Measurements from ENCODE around the gene CHRNE. TPM values are rescaled to one million over a fixed set of nuclear protein-coding genes. Genes with fewer than 3 reads are reported as not detected.

CHRNE gene
- polyA plus RNA-seq, 1 donor from 2014 or later, result 0.25 TPM

DNA sequence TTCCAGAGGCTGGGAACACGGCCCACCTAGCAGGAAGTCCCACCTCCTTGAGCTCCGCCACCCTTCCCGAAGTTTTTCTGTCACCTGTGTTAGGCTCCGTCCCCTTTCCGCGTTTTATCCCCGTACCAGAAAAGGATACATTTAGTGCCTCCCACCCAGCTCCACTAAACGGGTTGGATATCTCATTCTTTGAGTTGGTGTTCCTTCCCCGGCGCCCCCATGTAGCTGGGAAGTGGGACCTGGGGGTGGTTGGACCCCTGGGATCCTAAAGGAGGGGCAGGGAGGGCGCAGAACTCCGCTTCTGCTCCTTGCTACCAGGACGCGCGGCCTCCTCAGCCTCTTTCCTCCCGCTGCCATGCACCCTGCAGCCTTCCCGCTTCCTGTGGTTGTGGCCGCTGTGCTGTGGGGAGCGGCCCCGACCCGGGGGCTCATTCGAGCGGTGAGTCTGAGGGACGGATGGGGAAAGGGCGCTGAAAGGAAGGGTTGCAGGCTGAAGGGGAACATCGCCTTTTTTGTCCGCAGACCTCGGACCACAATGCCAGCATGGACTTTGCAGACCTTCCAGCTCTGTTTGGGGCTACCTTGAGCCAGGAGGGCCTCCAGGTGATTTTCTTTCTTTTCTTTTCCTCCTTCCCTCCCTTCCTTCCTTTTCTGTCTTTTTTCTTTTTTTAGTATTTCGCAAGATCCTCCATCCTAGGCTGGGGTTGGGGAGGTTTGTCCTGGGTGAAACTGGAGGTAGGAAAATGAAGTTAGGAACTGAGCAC lies 37.8 kb upstream of the CHRNE start:
- H3K27ac ChIP-seq (ENCODE audit: low read length), result peak overlapping the region; percentile 97
- H3K4me2 ChIP-seq (ENCODE audit: low read length), result peak overlapping the region; percentile 86
- no peaks in the 10 kb centered on the region for H3F3A ChIP-seq (ENCODE audit: insufficient read depth, low read length, poor library complexity, severe bottlenecking)
- peak overlapping the region; percentile 83 for H3K4me3 ChIP-seq (ENCODE audit: low read length)
- H3K36me3 ChIP-seq (ENCODE audit: insufficient read depth, low read length), result no peaks in the 10 kb centered on the region
- H3K9me3 ChIP-seq (ENCODE audit: low read length), result no peaks in the 10 kb centered on the region
- no peaks in the 10 kb centered on the region for H4K20me1 ChIP-seq (ENCODE audit: insufficient read depth)
- peaks cover 23% of the 10 kb centered on the region for H3K79me2 ChIP-seq (replicated peaks; ENCODE audit: insufficient read depth, low read length)
- H3K9me2 ChIP-seq (ENCODE audit: insufficient read depth, low read length), result no peaks in the 10 kb centered on the region
- peak overlapping the region; percentile 92 for H3K9ac ChIP-seq (ENCODE audit: low read length)
- TF ChIP-seq MXI1 (conservative IDR thresholded peaks at IDR 0.05; ENCODE audit: poor library complexity, severe bottlenecking) (no peak), EZH2 (IDR thresholded peaks at IDR 0.05; ENCODE audit: borderline replicate concordance, insufficient read depth, low read length, poor library complexity, severe bottlenecking) (no peak), TAF1 (IDR thresholded peaks at IDR 0.05; ENCODE audit: low read depth) (peak; percentile 17), EP300 (conservative IDR thresholded peaks at IDR 0.05; ENCODE audit: poor library complexity, severe bottlenecking) (no peak), POLR2AphosphoS5 (IDR thresholded peaks at IDR 0.05) (peak; percentile 30), SMC3 (conservative IDR thresholded peaks at IDR 0.05; ENCODE audit: poor library complexity) (no peak), RAD21 (conservative IDR thresholded peaks at IDR 0.05) (no peak)
- TF ChIP-seq, protein P1, sequence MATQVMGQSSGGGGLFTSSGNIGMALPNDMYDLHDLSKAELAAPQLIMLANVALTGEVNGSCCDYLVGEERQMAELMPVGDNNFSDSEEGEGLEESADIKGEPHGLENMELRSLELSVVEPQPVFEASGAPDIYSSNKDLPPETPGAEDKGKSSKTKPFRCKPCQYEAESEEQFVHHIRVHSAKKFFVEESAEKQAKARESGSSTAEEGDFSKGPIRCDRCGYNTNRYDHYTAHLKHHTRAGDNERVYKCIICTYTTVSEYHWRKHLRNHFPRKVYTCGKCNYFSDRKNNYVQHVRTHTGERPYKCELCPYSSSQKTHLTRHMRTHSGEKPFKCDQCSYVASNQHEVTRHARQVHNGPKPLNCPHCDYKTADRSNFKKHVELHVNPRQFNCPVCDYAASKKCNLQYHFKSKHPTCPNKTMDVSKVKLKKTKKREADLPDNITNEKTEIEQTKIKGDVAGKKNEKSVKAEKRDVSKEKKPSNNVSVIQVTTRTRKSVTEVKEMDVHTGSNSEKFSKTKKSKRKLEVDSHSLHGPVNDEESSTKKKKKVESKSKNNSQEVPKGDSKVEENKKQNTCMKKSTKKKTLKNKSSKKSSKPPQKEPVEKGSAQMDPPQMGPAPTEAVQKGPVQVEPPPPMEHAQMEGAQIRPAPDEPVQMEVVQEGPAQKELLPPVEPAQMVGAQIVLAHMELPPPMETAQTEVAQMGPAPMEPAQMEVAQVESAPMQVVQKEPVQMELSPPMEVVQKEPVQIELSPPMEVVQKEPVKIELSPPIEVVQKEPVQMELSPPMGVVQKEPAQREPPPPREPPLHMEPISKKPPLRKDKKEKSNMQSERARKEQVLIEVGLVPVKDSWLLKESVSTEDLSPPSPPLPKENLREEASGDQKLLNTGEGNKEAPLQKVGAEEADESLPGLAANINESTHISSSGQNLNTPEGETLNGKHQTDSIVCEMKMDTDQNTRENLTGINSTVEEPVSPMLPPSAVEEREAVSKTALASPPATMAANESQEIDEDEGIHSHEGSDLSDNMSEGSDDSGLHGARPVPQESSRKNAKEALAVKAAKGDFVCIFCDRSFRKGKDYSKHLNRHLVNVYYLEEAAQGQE (IDR thresholded peaks at IDR 0.05; ENCODE audit: borderline replicate concordance), result no peak
- TF ChIP-seq, protein P2, sequence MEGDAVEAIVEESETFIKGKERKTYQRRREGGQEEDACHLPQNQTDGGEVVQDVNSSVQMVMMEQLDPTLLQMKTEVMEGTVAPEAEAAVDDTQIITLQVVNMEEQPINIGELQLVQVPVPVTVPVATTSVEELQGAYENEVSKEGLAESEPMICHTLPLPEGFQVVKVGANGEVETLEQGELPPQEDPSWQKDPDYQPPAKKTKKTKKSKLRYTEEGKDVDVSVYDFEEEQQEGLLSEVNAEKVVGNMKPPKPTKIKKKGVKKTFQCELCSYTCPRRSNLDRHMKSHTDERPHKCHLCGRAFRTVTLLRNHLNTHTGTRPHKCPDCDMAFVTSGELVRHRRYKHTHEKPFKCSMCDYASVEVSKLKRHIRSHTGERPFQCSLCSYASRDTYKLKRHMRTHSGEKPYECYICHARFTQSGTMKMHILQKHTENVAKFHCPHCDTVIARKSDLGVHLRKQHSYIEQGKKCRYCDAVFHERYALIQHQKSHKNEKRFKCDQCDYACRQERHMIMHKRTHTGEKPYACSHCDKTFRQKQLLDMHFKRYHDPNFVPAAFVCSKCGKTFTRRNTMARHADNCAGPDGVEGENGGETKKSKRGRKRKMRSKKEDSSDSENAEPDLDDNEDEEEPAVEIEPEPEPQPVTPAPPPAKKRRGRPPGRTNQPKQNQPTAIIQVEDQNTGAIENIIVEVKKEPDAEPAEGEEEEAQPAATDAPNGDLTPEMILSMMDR (IDR thresholded peaks at IDR 0.05; ENCODE audit: poor library complexity, severe bottlenecking), result no peak
- H2AFZ ChIP-seq (ENCODE audit: low read depth, low read length), result peak overlapping the region; percentile 75
- H3K27me3 ChIP-seq (ENCODE audit: insufficient read depth, low read depth, low read length), result no peaks in the 10 kb centered on the region

DNA sequence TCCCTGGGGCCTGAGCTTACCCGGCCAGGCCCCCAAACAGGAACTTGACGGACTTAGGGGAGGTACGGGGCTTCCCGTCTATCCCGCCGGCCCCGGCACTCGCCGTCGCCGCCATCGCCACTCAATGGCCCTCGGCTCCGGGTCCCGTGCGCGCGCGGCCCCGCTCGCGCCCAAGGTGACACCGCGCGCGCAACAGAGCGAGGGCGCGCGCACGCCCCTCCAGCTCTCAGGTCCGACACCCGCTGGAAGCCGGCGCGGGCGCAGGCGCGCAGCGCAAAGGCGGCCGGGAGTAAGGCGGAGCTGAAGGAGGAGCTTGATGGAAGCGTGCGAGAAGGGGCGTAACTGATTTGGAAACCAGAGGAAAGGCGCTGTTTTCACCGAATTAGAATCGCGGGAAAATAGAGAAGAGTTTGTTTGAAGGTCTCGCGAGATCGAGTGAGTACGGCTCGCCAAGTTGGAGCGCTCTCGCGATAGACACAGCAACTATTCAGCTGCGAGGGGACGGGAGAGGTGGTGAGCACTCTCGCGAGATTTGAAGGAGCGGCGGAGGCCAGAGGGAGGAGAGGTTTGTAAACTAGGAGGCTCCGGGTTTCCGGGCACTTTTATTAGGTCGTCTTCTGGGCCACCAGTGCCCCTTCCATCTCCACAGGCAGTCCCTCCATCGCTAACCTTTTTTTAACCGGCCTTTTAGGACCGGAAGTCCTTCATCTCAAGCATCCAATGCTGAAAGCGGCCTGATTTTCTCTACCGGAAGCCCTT lies 37.1 kb upstream of the CHRNE start, which contains the start of the genes RNF167 and SLC25A11:
RNF167 (plus strand) TSS at position 473 of the 759 bp plus-strand sequence. CDS start 642 bp downstream, outside the sequence.
SLC25A11 (minus strand) TSS at position 251 of the 759 bp plus-strand sequence; CDS start at position 115, 136 bp downstream.
- no peaks in the 10 kb centered on the region for H3K9me2 ChIP-seq (ENCODE audit: insufficient read depth, low read length)
- H3K9me3 ChIP-seq (ENCODE audit: low read length), result no peaks in the 10 kb centered on the region
- peak within 1 kb of the TSS; percentile 83 for H3K4me3 ChIP-seq (ENCODE audit: low read length)
- no peaks in the 10 kb centered on the region for H3K36me3 ChIP-seq (ENCODE audit: insufficient read depth, low read length)
- H3F3A ChIP-seq (ENCODE audit: insufficient read depth, low read length, poor library complexity, severe bottlenecking), result no peaks in the 10 kb centered on the region
- H4K20me1 ChIP-seq (ENCODE audit: insufficient read depth), result no peaks in the 10 kb centered on the region
- H3K79me2 ChIP-seq (replicated peaks; ENCODE audit: insufficient read depth, low read length), result peaks cover 20% of the 10 kb centered on the region
- peak within 1 kb of the TSS; percentile 75 for H2AFZ ChIP-seq (ENCODE audit: low read depth, low read length)
- TF ChIP-seq, protein P1 (IDR thresholded peaks at IDR 0.05; ENCODE audit: borderline replicate concordance), result peak; percentile 67
- peak; percentile 15 for TF ChIP-seq EP300 (conservative IDR thresholded peaks at IDR 0.05; ENCODE audit: poor library complexity, severe bottlenecking)
- peak; percentile 91 for TF ChIP-seq POLR2AphosphoS5 (IDR thresholded peaks at IDR 0.05)
- TF ChIP-seq MXI1 (conservative IDR thresholded peaks at IDR 0.05; ENCODE audit: poor library complexity, severe bottlenecking), result peak; percentile 85
- TF ChIP-seq RAD21 (conservative IDR thresholded peaks at IDR 0.05), result peak; percentile 47
- TF ChIP-seq EZH2 (IDR thresholded peaks at IDR 0.05; ENCODE audit: borderline replicate concordance, insufficient read depth, low read length, poor library complexity, severe bottlenecking), result no peak
- TF ChIP-seq TAF1 (IDR thresholded peaks at IDR 0.05; ENCODE audit: low read depth), result peak; percentile 52
- TF ChIP-seq, protein P2 (IDR thresholded peaks at IDR 0.05; ENCODE audit: poor library complexity, severe bottlenecking), result peak; percentile 35
- TF ChIP-seq SMC3 (conservative IDR thresholded peaks at IDR 0.05; ENCODE audit: poor library complexity), result peak; percentile 50
- peak within 1 kb of the TSS; percentile 92 for H3K9ac ChIP-seq (ENCODE audit: low read length)
- H3K27me3 ChIP-seq (ENCODE audit: insufficient read depth, low read depth, low read length), result no peaks in the 10 kb centered on the region
- peak within 1 kb of the TSS; percentile 97 for H3K27ac ChIP-seq (ENCODE audit: low read length)
- H3K4me2 ChIP-seq (ENCODE audit: low read length), result peak within 1 kb of the TSS; percentile 86

Data from neural cell (in vitro differentiated cells).